Epithelial cell of proximal tubule (primary cell): ENCODE measurements around the gene CCNQ. TPM values are rescaled to one million over a fixed set of nuclear protein-coding genes. Genes with fewer than 3 reads are reported as not detected.

Experiments
- DNase-seq: peaks from one replicate; pipeline ENCODE4 v3.0.0-alpha.2; 2011; ENCODE audit warnings: low read depth
- H3K4me3 ChIP-seq: 2 replicates; pipeline ENCODE4 v1.5.1; 2011; ENCODE audit warnings: low read depth, mild to moderate bottlenecking, low read length
- CTCF ChIP-seq: conservative IDR thresholded peaks from 2 replicates; pipeline ENCODE4 v1.5.1; 2012; ENCODE audit warnings: low read depth, mild to moderate bottlenecking, low read length
- total RNA-seq: library from RNA; depleted of rRNA; stranded (reverse); fragments of >200 nt; gene quantifications from 2 replicates; pipeline ENCODE4 v1.2.3, GENCODE V29; 2015

CCNQ gene
- total RNA-seq, 1 donor from 2014 or later: 31.4 TPM

- no peak for TF ChIP-seq CTCF
Observed at GRCh38 chrX:153631346-153631745, 32.4 kb upstream of the CCNQ start.

GRCh38 chrX:153628665-153629064 lies 29.7 kb upstream of the CCNQ start:
- no peak for TF ChIP-seq CTCF
- no peak for DNase-seq
- H3K4me3 ChIP-seq: no peak overlapping the region

More at GRCh38 chrX:153631346-153631745, 32.4 kb upstream of the CCNQ start:
- no peak overlapping the region for H3K4me3 ChIP-seq
- no peak for DNase-seq

GRCh38 chrX:153628129-153628528 lies 29.2 kb upstream of the CCNQ start:
- DNase-seq: no peak
- no peak overlapping the region for H3K4me3 ChIP-seq
- TF ChIP-seq CTCF: no peak

- no peak for DNase-seq
- TF ChIP-seq CTCF: no peak
Observed at GRCh38 chrX:153627675-153628111, 28.8 kb upstream of the CCNQ start.

GRCh38 chrX:153626863-153627674 lies 28.1 kb upstream of the CCNQ start:
- DNase-seq: no peak
- no peak for TF ChIP-seq CTCF
- H3K4me3 ChIP-seq: no peak overlapping the region

More at GRCh38 chrX:153627675-153628111, 28.8 kb upstream of the CCNQ start:
- no peak overlapping the region for H3K4me3 ChIP-seq

- DNase-seq: no peak
- TF ChIP-seq CTCF: no peak
- no peak overlapping the region for H3K4me3 ChIP-seq
Observed at GRCh38 chrX:153626025-153626633, 27.2 kb upstream of the CCNQ start.
